Measurements from ENCODE around the gene IL1RL1.

Gene IL1RL1

GRCh38 chr2:102392942-102393341 is 81.6 kb downstream of the IL1RL1 start:
- Histone ChIP-seq H2AFZ (ENCODE audit: low read length, unreplicated experiment) (no peak overlapping the region), H3K4me3 (ENCODE audit: low read depth, low read length) (no peak overlapping the region), H3K4me1 (ENCODE audit: control insufficient read depth, insufficient read depth, low read length, unreplicated experiment) (no peaks in the 10 kb centered on the region), H3K27me3 (ENCODE audit: insufficient read depth, low read length) (no peaks in the 10 kb centered on the region), H3K79me2 (ENCODE audit: control insufficient read depth, insufficient read depth, low read length, unreplicated experiment) (no peaks in the 10 kb centered on the region), H3K27ac (ENCODE audit: low read depth, low read length) (no peak overlapping the region), H3K36me3 (ENCODE audit: insufficient read depth, low read length) (no peaks in the 10 kb centered on the region)

- H3K27me3 ChIP-seq (ENCODE audit: insufficient read depth, low read length), result no peaks in the 10 kb centered on the region
- H3K79me2 ChIP-seq (ENCODE audit: control insufficient read depth, insufficient read depth, low read length, unreplicated experiment), result no peaks in the 10 kb centered on the region
- no peak overlapping the region for H3K4me3 ChIP-seq (ENCODE audit: low read depth, low read length)
Observed at GRCh38 chr2:102396012-102396411, 84.6 kb downstream of the IL1RL1 start.

GRCh38 chr2:102397209-102397608 is 85.8 kb downstream of the IL1RL1 start:
- Histone ChIP-seq H3K27ac (ENCODE audit: low read depth, low read length) (no peak overlapping the region), H3K79me2 (ENCODE audit: control insufficient read depth, insufficient read depth, low read length, unreplicated experiment) (no peaks in the 10 kb centered on the region), H3K36me3 (ENCODE audit: insufficient read depth, low read length) (no peaks in the 10 kb centered on the region), H3K4me3 (ENCODE audit: low read depth, low read length) (no peak overlapping the region), H3K27me3 (ENCODE audit: insufficient read depth, low read length) (no peaks in the 10 kb centered on the region), H3K4me1 (ENCODE audit: control insufficient read depth, insufficient read depth, low read length, unreplicated experiment) (peaks cover 11% of the 10 kb centered on the region), H2AFZ (ENCODE audit: low read length, unreplicated experiment) (no peak overlapping the region)

More at GRCh38 chr2:102396012-102396411, 84.6 kb downstream of the IL1RL1 start:
- no peak overlapping the region for H3K27ac ChIP-seq (ENCODE audit: low read depth, low read length)
- no peak overlapping the region for H2AFZ ChIP-seq (ENCODE audit: low read length, unreplicated experiment)
- peaks cover under 1% of the 10 kb centered on the region for H3K4me1 ChIP-seq (ENCODE audit: control insufficient read depth, insufficient read depth, low read length, unreplicated experiment)
- H3K36me3 ChIP-seq (ENCODE audit: insufficient read depth, low read length), result no peaks in the 10 kb centered on the region

- Histone ChIP-seq H3K4me3 (ENCODE audit: low read depth, low read length) (no peak overlapping the region), H2AFZ (ENCODE audit: low read length, unreplicated experiment) (no peak overlapping the region), H3K27me3 (ENCODE audit: insufficient read depth, low read length) (no peaks in the 10 kb centered on the region), H3K36me3 (ENCODE audit: insufficient read depth, low read length) (no peaks in the 10 kb centered on the region), H3K79me2 (ENCODE audit: control insufficient read depth, insufficient read depth, low read length, unreplicated experiment) (no peaks in the 10 kb centered on the region), H3K4me1 (ENCODE audit: control insufficient read depth, insufficient read depth, low read length, unreplicated experiment) (peaks cover 11% of the 10 kb centered on the region), H3K27ac (ENCODE audit: low read depth, low read length) (no peak overlapping the region)
Observed at GRCh38 chr2:102399499-102400141, 88.3 kb downstream of the IL1RL1 start.

- H3K4me3 ChIP-seq (ENCODE audit: low read depth, low read length), result no peak overlapping the region
- H3K36me3 ChIP-seq (ENCODE audit: insufficient read depth, low read length), result no peaks in the 10 kb centered on the region
- H3K27ac ChIP-seq (ENCODE audit: low read depth, low read length), result no peak overlapping the region
- no peaks in the 10 kb centered on the region for H3K27me3 ChIP-seq (ENCODE audit: insufficient read depth, low read length)
- H3K79me2 ChIP-seq (ENCODE audit: control insufficient read depth, insufficient read depth, low read length, unreplicated experiment), result no peaks in the 10 kb centered on the region
- peaks cover 11% of the 10 kb centered on the region for H3K4me1 ChIP-seq (ENCODE audit: control insufficient read depth, insufficient read depth, low read length, unreplicated experiment)
- H2AFZ ChIP-seq (ENCODE audit: low read length, unreplicated experiment), result peak overlapping the region; percentile 8
Observed at GRCh38 chr2:102401456-102401855, 90.1 kb downstream of the IL1RL1 start.
